SW 1271 (cell line): ENCODE measurements around the gene REG1A.

Experiments
- DNase-seq, 2 experiments: peaks; one replicate each; lab custom pipeline; 2025; lab: John Stamatoyannopoulos, UW

REG1A gene

DNA sequence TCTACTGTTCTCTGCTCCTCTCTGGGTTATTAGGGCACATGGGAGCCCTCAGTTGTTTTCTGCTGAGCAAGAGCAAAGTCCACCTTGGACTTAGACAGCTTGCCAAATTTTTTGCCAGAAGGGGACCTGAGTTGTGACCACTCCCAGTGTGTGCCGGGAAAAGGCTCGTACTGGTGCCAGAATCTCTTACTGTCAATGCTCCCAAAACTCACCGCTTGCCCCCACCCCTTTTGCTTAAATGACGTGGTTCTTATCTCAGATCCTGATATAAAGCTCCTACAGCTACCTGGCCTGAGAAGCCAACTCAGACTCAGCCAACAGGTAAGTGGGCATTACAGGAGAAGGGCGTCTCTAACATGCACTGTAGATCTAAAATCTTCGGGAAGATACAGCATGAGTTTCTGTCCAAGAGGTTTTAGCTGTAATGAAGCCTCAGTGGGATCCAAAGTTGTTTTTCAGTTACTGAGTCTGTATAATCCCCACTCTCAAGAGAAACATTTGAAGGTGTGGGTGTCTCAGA lies at the start of gene REG1A:
Gene REG1A (plus strand): TSS at position 295 of the 520 bp plus-strand sequence. CDS start 374 bp downstream, outside the sequence.
- DNase-seq: no peak

GRCh38 chr2:79071078-79071477 lies 49.2 kb upstream of the REG1A start:
- no peak for DNase-seq

DNA sequence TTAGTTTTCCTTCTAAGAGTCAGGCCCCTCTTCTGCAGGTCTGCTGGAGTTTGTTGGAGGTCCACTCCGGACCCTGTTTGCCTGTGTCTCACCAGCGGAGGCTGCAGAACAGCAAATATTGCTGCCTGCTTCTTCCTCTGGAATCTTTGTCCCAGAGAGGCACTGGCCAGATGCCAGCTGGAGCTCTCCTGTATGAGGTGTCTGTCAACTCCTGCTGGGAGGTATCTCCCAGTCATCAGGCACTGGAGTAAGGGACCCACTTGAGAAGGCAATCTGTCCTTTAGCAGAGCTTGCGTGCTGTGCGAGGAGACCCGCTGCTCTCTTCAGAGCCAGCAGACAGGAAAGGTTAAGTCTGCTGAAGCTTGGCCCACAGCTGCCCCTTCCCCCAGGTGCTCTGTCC lies 37.3 kb upstream of the REG1A start:
- DNase-seq: no peak

DNA sequence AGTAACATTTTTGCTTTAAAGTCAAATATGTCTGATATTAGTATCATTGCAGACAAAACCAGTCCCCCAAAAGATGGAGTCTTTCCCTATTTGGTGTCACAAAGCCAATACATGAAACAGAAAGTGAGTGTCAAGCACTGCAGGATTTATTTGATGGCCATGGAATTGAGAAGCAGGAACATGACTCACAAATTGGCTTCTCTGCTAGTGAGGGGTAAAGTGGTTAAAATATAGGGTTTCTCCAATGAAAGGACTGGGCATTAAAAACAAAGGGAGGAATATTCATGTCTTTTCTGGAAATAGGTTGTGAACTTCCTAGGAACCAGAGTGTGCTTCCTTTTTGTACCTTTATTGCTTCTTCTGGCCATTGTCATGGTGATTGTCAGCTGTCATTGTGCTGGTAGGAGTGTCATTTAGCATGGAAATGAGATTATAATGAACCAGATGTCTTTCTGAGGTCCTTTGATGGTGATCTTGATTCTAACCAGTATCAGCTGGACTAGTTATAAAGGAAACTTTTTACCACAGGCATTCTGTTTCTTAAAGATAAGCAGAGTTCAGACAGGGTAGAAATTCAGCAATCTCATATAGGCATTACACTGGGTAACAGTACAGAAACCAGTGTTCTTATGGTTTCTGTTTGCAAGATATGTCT lies 36.6 kb upstream of the REG1A start:
- no peak for DNase-seq

GRCh38 chr2:79084495-79085135 lies 35.7 kb upstream of the REG1A start:
- DNase-seq: no peak

DNA sequence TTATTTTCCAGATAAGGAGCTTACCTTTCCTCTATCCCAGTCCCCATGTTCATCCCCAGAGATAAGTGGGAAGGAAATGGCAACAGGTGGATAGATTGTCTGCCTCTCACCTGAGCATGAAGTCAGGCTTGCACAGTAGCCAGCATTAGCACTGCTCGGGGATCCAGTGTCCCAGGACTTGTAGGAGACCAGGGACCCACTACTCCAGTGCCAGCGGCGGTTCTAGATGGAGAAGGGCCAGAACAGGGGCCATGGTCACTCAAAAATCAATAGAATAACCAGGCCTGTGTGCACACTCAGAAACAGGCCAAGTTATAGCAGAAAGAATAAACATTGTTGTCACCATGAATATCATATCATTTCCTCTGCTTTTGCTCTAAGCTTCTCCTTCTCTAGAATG lies 34.9 kb upstream of the REG1A start:
- DNase-seq: no peak

GRCh38 chr2:79086255-79086654 lies 34.0 kb upstream of the REG1A start:
- no peak for DNase-seq

- DNase-seq: no peak
Measured at GRCh38 chr2:79087785-79088364, 32.4 kb upstream of the REG1A start, which contains the start of gene REG1B. Gene REG1B, minus strand, starts transcription at chr2:79087993. Its CDS starts 381 bp downstream, at chr2:79087612.

- no peak for DNase-seq
Measured at GRCh38 chr2:79090693-79091092, 29.6 kb upstream of the REG1A start.

DNA sequence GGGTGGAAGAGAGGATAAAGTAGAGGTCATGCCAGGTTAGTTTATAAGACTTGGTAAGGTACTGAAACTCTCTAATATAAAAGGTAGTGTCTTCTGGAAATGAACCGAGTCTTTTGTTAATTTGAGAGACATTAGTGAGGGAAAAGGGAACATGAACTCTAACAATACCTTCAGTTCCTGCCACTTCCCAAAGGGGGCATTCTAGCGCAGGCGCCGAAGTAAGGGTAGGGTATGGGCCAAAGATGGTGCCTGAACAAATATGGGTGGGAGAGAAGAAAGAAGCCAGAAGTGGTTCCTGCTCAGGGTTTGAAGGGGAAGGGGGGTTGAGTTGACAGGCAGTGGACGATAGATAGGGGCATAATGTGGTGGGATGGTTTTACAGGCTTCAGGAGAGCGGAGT lies 22.4 kb upstream of the REG1A start:
- no peak for DNase-seq

GRCh38 chr2:79099140-79099686 lies 21.1 kb upstream of the REG1A start:
- DNase-seq: no peak

- DNase-seq: no peak
Measured at GRCh38 chr2:79100285-79100684, 20.0 kb upstream of the REG1A start.

GRCh38 chr2:79101024-79101423 lies 19.3 kb upstream of the REG1A start:
- DNase-seq: no peak

GRCh38 chr2:79103214-79103613 lies 17.1 kb upstream of the REG1A start:
- DNase-seq: no peak

- no peak for DNase-seq
Measured at GRCh38 chr2:79105259-79105658, 15.0 kb upstream of the REG1A start.

- no peak for DNase-seq
Measured at GRCh38 chr2:79112269-79112668, 8.0 kb upstream of the REG1A start.

DNA sequence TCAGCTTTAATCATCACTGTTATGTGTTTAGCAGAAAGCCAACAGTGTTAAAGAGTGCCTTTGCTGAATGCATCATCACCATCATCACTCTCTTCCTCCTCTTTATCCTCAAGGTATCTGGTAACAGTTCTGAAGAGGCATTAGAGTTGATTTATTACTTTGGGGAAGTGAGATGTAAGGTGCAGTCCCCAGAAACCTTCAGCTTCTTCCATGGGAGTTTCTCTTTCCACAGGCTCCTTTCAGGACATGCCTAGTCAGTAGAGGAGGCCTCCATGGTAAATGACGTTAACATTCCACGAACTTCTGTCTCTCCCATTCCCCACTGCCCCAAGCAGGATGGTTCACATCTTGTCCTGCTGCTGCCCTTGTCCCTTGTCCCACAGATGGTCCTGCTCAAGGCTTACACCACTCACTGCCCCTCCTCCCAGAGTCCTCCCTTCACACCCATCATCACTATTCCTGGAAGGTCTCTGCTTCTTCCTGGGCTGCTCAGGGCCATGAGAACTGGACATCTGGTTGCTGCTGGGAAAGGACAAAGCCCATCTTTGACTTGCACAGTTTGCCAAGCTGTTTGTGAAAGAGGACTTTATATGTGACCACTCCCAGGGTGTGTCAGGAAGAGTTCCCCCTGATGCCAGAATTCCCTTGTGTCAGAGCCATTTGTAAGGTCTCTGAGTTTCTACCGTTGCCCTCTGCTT lies 5.3 kb upstream of the REG1A start:
- no peak for DNase-seq

DNA sequence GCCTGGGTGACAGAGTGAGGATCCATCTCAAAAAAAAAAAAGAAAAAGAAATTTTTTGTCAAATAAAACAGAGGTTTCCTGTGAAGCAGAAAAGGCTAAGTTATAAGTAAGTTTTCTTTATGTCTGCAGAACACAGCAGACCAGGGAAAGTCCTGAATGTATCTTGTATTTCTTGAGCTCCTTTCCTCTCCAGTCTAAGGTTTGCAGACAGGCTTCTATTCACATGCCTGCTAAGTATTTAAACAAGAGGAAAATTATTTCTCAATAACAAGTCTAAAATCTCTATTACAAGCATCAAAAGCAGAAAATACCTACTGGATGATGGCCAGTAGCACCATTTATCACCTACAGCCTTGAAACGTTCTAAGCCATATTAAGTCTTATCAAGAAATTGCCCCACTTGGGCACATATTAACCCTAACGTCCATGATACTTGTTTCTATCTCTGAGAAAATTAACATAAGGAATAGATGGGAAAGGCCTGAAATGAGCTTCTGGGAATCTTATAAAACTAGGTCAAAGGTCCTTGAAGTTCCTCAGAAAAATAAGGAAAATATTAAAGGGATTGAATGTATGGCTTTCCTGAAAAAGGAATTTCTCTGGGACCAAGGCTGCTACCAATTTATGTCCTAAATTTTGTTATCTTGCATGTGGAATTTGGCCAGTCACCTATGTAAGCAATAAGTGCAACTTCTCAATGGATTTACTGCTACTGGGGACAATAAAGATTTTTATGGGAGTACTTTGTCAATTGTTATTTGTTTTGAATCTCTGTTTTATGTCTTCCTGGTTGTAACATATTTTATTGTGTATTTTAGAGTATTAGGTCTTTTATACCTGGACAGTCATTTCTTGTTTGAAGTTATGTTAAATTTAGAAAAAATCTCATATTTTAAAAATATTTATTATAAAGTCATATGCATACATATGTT lies 3.0 kb upstream of the REG1A start:
- DNase-seq: no peak

GRCh38 chr2:79122676-79123075 lies 2.4 kb downstream of the REG1A start:
- no peak for DNase-seq

DNA sequence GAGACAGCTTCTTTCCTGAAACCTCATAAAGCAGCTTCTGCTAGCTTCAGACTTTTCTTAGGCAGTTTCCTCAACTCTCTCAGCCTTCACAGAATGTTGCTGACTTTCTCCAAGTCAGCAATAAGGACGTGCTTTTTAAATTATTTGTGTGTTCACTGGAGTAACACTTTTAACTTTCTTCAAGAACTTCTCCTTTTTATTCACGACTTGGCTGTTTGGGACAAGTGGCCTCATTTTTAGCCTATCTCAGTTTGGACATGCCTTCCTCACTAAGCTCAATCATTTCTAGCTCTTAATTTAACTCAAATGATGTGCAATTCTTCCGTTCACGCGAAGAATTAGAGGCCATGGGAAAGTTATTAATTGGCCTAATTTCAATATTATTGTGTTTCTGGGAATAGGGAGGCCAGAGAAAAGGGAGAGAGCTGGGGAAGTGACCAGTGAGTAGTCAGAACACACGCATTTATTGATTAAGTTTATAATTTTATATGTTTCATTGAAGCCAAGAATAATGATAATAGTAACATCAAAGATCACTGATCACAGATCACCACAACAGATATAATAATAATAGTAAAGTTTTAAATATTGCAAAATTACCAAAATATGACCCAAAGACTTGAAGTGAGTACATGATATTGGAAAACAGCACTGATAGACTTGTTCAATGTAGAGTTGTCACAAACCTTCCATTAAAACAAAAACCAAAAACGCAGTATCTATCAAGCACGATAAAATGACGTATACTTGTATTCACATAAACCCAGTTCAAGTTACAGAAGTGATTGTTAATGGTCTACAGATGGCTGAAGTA lies 4.8 kb downstream of the REG1A start:
- DNase-seq: no peak

DNA sequence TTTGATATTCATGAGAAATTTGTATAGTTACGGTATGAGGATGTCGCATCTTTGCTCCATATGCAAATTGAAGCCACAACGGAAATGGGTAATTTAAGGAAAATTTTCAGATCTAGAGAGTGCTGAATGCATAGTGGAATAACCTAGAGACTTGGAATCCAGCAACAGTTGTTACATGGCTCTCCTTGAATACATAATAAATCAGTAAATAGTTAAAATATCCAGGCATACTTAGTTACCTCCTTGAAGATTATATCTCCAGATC lies 5.4 kb downstream of the REG1A start:
- no peak for DNase-seq
